ENCODE data around the gene HMG20B.

Gene HMG20B

DNA sequence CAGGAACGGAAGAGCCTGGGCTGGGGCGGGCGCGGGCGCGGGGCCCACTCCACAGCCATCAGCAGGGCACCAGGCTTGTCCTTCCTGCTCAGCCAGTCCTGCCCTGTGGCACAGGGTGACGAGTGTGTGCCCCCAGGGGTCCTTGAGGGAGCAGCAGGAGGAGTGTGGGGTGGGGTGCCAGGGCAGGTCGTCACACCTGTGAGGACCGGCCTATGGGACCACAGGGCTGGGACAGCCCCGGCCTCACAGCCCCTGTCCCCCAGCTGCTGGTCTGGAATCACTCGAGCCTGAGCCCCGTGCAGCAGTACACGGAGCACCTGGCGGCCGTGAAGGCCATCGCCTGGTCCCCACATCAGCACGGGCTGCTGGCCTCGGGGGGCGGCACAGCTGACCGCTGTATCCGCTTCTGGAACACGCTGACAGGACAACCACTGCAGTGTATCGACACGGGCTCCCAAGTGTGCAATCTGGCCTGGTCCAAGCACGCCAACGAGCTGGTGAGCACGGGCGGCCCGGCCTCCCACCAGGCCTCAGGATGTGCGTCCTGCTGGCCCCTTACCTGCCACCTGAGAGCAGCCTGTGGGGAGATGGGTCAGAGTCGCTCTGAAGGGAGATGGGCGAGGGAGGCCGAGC is 40.5 kb upstream of the HMG20B start:
- no peak overlapping the region for H3K9ac ChIP-seq (ENCODE audit: low read length)
- H3K9me3 ChIP-seq (ENCODE audit: control insufficient read depth, low read depth, low read length), result no peaks in the 10 kb centered on the region
- no peaks in the 10 kb centered on the region for H3K4me1 ChIP-seq (ENCODE audit: control insufficient read depth, low read depth, low read length)
- H3K36me3 ChIP-seq (ENCODE audit: control insufficient read depth, low read depth, low read length), result peaks cover 41% of the 10 kb centered on the region
- H3K4me3 ChIP-seq (ENCODE audit: low read length), result no peak overlapping the region
- no peaks in the 10 kb centered on the region for H3K27me3 ChIP-seq (ENCODE audit: control insufficient read depth, insufficient read depth, low read length)
- no peak overlapping the region for H3K27ac ChIP-seq (ENCODE audit: low read length)

DNA sequence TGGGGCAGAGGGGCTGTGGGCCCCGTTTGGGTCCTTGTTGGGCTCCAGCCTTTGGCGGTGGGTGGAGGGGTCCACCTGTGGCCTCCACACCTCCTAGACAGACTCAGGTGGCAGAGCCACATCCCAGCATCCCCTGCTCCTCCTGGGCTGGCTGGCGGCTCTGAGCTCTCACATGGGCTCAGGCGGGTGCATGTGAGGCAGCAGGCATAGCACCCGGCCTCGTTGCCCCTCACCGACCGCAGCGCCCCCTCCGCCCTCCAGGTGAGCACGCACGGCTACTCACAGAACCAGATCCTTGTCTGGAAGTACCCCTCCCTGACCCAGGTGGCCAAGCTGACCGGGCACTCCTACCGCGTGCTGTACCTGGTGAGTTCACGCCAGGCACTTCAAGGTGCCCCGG is 39.7 kb upstream of the HMG20B start:
- Histone ChIP-seq H3K27me3 (ENCODE audit: control insufficient read depth, insufficient read depth, low read length) (no peaks in the 10 kb centered on the region), H3K9me3 (ENCODE audit: control insufficient read depth, low read depth, low read length) (no peaks in the 10 kb centered on the region), H3K9ac (ENCODE audit: low read length) (no peak overlapping the region), H3K4me1 (ENCODE audit: control insufficient read depth, low read depth, low read length) (no peaks in the 10 kb centered on the region), H3K36me3 (ENCODE audit: control insufficient read depth, low read depth, low read length) (peaks cover 38% of the 10 kb centered on the region), H3K27ac (ENCODE audit: low read length) (no peak overlapping the region), H3K4me3 (ENCODE audit: low read length) (no peak overlapping the region)

DNA sequence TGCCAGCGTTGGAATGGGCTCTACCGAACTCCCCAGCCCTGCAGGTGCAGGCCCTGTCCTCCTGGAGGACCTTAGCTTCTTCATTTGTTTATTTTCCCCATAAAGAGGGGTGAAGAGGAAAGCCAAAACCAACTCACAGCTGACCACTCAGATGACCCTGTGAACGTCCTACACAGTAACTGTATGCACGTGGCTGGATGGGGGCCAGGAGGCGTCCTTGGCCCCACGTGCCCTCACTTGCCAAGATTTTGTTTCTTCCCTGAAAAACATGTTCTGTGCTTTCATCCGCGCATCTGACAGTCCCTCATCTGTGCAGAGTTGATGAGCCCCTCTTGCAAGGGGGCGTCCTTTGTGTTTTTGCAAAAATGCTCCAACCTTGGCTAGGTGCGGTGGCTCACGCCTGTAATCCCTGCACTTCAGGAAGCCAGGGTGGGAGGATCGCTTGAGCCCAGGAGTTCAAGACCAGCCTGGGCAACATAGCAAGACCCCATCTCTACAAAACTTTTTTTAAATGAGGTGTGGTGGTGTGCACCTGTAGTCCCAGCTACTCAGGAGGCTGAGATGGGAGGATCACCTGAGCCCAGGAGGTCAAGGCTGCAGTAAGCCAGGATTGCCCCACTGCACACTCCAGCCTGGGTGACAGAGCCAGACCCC is 39.1 kb upstream of the HMG20B start:
- Histone ChIP-seq H3K9ac (ENCODE audit: low read length) (no peak overlapping the region), H3K27me3 (ENCODE audit: control insufficient read depth, insufficient read depth, low read length) (no peaks in the 10 kb centered on the region), H3K4me3 (ENCODE audit: low read length) (no peak overlapping the region), H3K27ac (ENCODE audit: low read length) (no peak overlapping the region), H3K9me3 (ENCODE audit: control insufficient read depth, low read depth, low read length) (no peaks in the 10 kb centered on the region), H3K36me3 (ENCODE audit: control insufficient read depth, low read depth, low read length) (peaks cover 38% of the 10 kb centered on the region), H3K4me1 (ENCODE audit: control insufficient read depth, low read depth, low read length) (no peaks in the 10 kb centered on the region)

DNA sequence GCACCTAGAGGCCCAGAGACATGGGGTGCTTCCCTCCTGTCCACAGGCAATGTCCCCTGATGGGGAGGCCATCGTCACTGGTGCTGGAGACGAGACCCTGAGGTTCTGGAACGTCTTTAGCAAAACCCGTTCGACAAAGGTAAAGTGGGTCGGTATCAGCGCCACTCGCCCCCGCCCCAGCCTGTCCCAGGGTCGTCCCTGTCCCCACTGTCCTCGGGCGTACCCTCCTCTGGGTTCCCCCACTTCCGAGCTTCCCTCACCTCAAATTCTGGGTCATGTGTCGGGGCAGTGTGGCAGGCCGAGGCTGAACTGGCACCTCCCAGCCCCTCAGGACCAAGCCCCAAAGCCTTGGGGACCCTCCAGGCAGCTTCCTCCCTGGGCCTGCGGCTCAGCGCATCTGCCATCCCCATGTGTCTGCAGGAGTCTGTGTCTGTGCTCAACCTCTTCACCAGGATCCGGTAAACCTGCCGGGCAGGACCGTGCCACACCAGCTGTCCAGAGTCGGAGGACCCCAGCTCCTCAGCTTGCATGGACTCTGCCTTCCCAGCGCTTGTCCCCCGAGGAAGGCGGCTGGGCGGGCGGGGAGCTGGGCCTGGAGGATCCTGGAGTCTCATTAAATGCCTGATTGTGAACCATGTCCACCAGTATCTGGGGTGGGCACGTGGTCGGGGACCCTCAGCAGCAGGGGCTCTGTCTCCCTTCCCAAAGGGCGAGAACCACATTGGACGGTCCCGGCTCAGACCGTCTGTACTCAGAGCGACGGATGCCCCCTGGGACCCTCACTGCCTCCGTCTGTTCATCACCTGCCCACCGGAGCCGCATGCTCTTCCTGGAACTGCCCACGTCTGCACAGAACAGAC is 38.1 kb upstream of the HMG20B start:
- peaks cover 38% of the 10 kb centered on the region for H3K36me3 ChIP-seq (ENCODE audit: control insufficient read depth, low read depth, low read length)
- H3K9me3 ChIP-seq (ENCODE audit: control insufficient read depth, low read depth, low read length), result no peaks in the 10 kb centered on the region
- H3K4me1 ChIP-seq (ENCODE audit: control insufficient read depth, low read depth, low read length), result no peaks in the 10 kb centered on the region
- no peaks in the 10 kb centered on the region for H3K27me3 ChIP-seq (ENCODE audit: control insufficient read depth, insufficient read depth, low read length)
- no peak overlapping the region for H3K9ac ChIP-seq (ENCODE audit: low read length)
- no peak overlapping the region for H3K4me3 ChIP-seq (ENCODE audit: low read length)
- H3K27ac ChIP-seq (ENCODE audit: low read length), result no peak overlapping the region

DNA sequence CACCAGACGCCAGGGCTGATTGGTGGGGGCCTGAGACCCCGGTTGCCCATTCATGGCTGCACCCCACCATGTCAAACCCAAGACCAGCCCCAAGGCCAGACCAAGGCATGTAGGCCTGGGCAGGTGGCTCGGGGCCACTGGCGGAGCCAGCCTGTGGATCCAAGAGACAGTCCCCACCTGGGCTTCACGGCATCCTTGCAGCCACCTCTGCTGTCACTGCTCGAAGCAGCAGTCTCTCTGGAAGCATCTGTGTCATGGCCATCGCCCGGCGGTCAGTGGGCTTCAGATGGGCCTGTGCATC is 37.6 kb upstream of the HMG20B start:
- Histone ChIP-seq H3K9ac (ENCODE audit: low read length) (no peak overlapping the region), H3K27ac (ENCODE audit: low read length) (no peak overlapping the region), H3K4me3 (ENCODE audit: low read length) (no peak overlapping the region), H3K36me3 (ENCODE audit: control insufficient read depth, low read depth, low read length) (peaks cover 38% of the 10 kb centered on the region), H3K27me3 (ENCODE audit: control insufficient read depth, insufficient read depth, low read length) (no peaks in the 10 kb centered on the region), H3K4me1 (ENCODE audit: control insufficient read depth, low read depth, low read length) (no peaks in the 10 kb centered on the region), H3K9me3 (ENCODE audit: control insufficient read depth, low read depth, low read length) (no peaks in the 10 kb centered on the region)

DNA sequence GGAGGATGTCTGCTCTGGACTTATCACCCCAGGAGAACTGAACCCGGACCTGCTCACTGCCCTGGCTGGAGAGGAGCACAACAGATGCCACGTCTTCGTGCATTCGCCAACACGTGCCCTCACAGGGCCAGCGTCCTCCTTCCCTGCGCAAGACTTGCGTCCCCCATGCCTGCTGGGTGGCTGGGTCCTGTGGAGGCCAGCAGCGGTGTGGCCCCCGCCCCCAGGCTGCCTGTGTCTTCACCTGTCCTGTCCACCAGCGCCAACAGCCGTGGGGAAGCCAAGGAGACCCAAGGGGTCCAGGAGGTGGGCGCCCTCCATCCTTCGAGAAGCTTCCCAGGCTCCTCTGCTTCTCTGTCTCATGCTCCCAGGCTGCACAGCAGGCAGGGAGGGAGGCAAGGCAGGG is 37.2 kb upstream of the HMG20B start:
- H3K27ac ChIP-seq (ENCODE audit: low read length), result no peak overlapping the region
- no peaks in the 10 kb centered on the region for H3K9me3 ChIP-seq (ENCODE audit: control insufficient read depth, low read depth, low read length)
- peaks cover 38% of the 10 kb centered on the region for H3K36me3 ChIP-seq (ENCODE audit: control insufficient read depth, low read depth, low read length)
- H3K4me3 ChIP-seq (ENCODE audit: low read length), result no peak overlapping the region
- no peak overlapping the region for H3K9ac ChIP-seq (ENCODE audit: low read length)
- H3K4me1 ChIP-seq (ENCODE audit: control insufficient read depth, low read depth, low read length), result no peaks in the 10 kb centered on the region
- no peaks in the 10 kb centered on the region for H3K27me3 ChIP-seq (ENCODE audit: control insufficient read depth, insufficient read depth, low read length)

DNA sequence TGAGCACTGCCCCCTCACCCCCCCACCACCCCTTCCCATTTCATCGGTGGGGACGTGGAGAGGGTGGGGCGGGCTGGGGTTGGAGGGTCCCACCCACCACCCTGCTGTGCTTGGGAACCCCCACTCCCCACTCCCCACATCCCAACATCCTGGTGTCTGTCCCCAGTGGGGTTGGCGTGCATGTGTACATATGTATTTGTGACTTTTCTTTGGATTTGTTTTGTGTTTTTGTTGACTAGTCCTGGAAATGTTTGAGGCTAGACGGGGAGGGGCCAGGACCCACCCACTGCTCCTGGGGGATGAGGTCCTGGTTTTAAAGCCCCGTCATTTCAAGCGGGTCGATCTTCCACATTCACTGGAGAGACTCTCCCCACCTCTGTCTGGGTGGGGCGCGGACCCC is 36.8 kb upstream of the HMG20B start:
- no peaks in the 10 kb centered on the region for H3K4me1 ChIP-seq (ENCODE audit: control insufficient read depth, low read depth, low read length)

DNA sequence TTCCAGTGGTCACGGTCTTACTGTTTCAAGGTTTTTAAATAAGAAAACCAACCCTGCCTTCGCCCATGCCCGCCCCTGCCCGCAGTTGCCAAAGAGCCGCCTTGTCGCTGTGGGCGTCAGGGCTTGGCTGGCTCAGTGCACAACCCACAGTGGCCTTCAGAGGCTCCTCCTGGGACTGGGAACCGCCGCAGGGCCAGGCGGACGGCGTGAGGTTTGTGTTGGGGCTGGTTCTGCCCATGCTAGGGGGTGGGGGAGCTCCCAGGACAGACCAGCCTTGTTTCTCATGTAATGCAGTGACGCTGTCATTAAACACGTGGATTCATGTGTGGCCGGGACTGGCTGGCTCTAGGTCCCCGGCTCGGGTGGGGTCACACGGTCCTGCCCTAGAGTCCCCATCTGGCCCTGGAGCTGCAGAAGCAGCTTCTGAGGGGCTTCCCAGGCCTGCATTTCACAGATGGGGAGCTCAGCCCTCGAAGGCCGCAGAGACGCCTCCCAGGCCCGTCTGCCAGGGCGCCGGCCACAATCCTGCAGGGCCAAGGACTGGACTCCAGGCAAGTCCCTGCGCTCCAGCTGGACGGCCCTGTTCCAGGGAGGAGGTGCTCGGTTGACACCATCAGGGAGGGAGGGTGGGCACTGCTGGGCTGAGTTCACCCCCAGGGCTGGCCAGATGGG is 36.2 kb upstream of the HMG20B start:
- H3K4me1 ChIP-seq (ENCODE audit: control insufficient read depth, low read depth, low read length), result no peaks in the 10 kb centered on the region
- no peaks in the 10 kb centered on the region for H3K27me3 ChIP-seq (ENCODE audit: control insufficient read depth, insufficient read depth, low read length)
- H3K4me3 ChIP-seq (ENCODE audit: low read length), result no peak overlapping the region
- H3K9me3 ChIP-seq (ENCODE audit: control insufficient read depth, low read depth, low read length), result no peaks in the 10 kb centered on the region
- no peak overlapping the region for H3K27ac ChIP-seq (ENCODE audit: low read length)
- H3K36me3 ChIP-seq (ENCODE audit: control insufficient read depth, low read depth, low read length), result peaks cover 30% of the 10 kb centered on the region
- H3K9ac ChIP-seq (ENCODE audit: low read length), result no peak overlapping the region

More for the DNA sequence above, 36.8 kb upstream of the HMG20B start:
- H3K36me3 ChIP-seq (ENCODE audit: control insufficient read depth, low read depth, low read length), result peaks cover 34% of the 10 kb centered on the region
- no peaks in the 10 kb centered on the region for H3K27me3 ChIP-seq (ENCODE audit: control insufficient read depth, insufficient read depth, low read length)
- H3K9ac ChIP-seq (ENCODE audit: low read length), result no peak overlapping the region
- no peaks in the 10 kb centered on the region for H3K9me3 ChIP-seq (ENCODE audit: control insufficient read depth, low read depth, low read length)
- H3K4me3 ChIP-seq (ENCODE audit: low read length), result no peak overlapping the region
- H3K27ac ChIP-seq (ENCODE audit: low read length), result no peak overlapping the region

DNA sequence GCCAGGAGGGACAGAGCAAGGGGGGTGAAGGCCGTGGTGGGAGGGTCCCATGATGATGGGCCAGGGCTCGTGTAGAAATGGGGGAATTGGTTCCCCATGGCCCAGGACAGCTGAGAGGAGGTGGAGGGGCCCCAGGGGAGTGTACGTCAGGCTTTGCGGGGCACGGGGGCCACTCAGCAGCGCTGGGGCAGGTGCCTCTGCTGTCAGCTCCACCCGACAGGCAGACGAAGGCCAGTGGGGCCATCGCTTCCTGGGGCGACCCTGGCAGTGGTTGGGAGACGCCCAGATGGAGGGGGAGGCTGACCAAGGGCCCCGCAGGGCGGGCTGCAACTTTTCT is 35.7 kb upstream of the HMG20B start:
- no peaks in the 10 kb centered on the region for H3K27me3 ChIP-seq (ENCODE audit: control insufficient read depth, insufficient read depth, low read length)
- no peak overlapping the region for H3K4me3 ChIP-seq (ENCODE audit: low read length)
- no peak overlapping the region for H3K9ac ChIP-seq (ENCODE audit: low read length)
- H3K4me1 ChIP-seq (ENCODE audit: control insufficient read depth, low read depth, low read length), result no peaks in the 10 kb centered on the region
- H3K27ac ChIP-seq (ENCODE audit: low read length), result no peak overlapping the region
- no peaks in the 10 kb centered on the region for H3K9me3 ChIP-seq (ENCODE audit: control insufficient read depth, low read depth, low read length)
- H3K36me3 ChIP-seq (ENCODE audit: control insufficient read depth, low read depth, low read length), result peaks cover 30% of the 10 kb centered on the region

DNA sequence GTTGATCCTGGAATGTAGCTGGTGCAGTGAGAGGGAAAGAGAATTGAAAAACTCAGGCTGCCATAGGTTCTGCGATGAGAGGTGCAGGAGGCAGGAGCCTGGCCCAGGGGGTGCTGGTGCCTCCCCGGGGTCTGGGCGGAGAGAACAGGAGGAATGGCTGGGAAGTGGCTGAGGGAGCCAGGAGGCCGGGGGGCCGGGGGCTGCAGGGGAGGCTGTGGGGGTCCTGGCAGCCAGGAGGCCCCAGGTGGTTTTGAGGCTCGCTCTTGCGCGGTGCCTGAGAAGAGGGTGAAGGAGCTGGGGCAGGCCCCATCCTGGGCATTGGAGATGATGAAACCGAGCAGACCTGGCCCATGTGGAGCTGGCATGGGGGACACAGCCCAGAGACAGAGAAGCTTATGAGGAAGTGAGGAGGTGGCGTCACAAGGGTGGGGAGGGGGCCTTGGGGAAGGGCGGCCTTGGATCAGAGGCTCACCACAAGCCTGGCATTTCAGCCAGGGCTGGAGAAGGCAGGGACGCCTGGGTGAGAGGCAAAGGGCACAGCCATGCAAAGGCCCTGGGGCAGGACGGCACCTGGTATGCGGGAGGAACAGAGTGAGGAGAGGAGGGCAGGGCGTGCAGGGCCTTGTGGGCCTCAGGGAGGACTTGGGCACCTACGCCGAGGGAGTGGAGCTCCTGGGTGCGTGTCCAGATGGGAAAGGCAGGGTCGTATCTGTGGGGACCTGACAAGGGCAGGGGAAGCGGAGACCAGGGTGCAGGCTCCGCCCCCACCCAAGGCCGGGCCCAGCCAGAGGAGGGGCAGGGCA is 35.1 kb upstream of the HMG20B start:
- H3K27ac ChIP-seq (ENCODE audit: low read length), result no peak overlapping the region
- no peak overlapping the region for H3K9ac ChIP-seq (ENCODE audit: low read length)
- peaks cover 24% of the 10 kb centered on the region for H3K36me3 ChIP-seq (ENCODE audit: control insufficient read depth, low read depth, low read length)
- H3K27me3 ChIP-seq (ENCODE audit: control insufficient read depth, insufficient read depth, low read length), result no peaks in the 10 kb centered on the region
- H3K4me1 ChIP-seq (ENCODE audit: control insufficient read depth, low read depth, low read length), result no peaks in the 10 kb centered on the region
- no peak overlapping the region for H3K4me3 ChIP-seq (ENCODE audit: low read length)
- no peaks in the 10 kb centered on the region for H3K9me3 ChIP-seq (ENCODE audit: control insufficient read depth, low read depth, low read length)

Data from iPS-18a (cell line).